Measurements from ENCODE around the gene NLGN4Y.

DNA sequence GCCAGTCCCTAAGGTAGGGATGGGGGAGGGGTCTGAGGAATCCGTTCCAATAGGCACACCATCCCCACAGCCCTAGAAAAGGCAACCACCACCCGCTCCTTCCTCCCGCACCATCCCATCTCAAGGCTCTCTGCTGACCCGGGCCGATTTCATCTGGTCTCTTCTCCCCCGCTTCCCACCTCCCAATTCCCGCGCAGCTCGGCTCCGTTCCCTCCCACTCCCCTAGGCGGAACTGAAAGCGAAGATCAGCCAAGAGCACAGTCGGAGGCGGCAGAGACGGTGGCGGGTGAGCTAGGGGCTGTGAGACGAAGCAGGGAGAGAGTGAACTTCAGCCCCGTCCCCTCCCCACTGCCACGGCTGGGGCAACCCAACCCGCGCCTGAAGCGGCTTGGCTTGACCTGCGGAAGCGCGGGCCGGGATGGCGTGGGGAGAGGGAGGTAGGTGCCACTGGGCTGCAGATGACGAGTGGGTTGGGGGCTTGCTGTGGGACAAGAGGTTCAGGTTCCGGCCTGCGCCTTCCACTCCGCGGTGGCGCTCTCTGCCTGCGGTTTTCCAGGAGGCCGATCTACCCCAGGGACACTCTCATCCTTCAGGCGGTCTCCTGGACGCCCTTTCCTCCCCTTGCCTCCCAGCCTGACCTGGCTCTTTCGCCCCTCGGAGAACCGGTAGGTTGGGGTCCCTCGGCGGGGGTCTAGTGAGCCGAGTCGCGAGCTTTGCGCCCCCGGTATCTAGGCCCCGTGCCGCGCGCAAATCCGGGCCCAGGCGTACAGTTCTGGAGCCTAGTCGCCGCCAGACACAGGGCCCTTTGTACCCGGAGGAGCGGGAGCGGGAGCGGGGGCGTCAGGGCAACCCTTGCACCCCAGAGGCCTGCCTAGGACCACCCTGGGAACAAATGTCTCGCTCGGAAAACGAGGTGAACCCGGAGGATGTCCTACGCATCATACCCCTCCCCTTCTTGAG lies at the start of gene NLGN4Y:
- TF ChIP-seq, protein P1, sequence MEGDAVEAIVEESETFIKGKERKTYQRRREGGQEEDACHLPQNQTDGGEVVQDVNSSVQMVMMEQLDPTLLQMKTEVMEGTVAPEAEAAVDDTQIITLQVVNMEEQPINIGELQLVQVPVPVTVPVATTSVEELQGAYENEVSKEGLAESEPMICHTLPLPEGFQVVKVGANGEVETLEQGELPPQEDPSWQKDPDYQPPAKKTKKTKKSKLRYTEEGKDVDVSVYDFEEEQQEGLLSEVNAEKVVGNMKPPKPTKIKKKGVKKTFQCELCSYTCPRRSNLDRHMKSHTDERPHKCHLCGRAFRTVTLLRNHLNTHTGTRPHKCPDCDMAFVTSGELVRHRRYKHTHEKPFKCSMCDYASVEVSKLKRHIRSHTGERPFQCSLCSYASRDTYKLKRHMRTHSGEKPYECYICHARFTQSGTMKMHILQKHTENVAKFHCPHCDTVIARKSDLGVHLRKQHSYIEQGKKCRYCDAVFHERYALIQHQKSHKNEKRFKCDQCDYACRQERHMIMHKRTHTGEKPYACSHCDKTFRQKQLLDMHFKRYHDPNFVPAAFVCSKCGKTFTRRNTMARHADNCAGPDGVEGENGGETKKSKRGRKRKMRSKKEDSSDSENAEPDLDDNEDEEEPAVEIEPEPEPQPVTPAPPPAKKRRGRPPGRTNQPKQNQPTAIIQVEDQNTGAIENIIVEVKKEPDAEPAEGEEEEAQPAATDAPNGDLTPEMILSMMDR (IDR thresholded peaks at IDR 0.05) = no peak
- no peak for TF ChIP-seq POLR2A (IDR thresholded peaks at IDR 0.05)
